ENCODE data around the gene GSG1L. TPM values are rescaled to one million over a fixed set of nuclear protein-coding genes. Genes with fewer than 3 reads are reported as not detected.

Gene GSG1L
- total and polyA plus RNA-seq, 4 donors, result not detected

DNA sequence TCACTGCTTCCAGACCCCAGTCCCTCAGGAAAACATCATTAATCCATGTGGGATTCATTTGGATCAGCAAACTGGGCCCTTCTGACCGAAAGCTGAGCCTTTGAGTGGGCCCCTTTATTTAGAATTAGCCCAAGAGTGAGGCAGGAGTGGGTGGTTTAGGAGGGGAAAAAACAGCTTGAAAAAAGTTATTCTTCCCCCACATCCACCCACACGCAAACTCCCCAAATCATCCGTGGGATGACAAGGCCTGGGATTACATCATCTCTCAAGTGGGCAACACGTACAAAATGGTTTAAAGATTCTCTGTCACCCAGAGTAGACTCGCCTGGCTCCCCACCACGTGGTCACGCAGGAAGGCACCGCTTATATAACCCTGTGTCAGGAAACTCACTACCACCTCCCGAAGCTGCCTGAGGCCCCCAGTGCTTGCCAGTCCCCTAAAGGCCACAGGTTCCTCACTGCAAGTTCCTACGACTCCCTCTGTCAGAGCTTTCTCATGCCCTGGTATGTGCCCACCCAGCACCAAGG, 27.6 kb downstream of the GSG1L start (continued):
- TF ChIP-seq, protein P1, sequence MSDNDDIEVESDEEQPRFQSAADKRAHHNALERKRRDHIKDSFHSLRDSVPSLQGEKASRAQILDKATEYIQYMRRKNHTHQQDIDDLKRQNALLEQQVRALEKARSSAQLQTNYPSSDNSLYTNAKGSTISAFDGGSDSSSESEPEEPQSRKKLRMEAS (IDR thresholded peaks at IDR 0.05), result no peak
- TF ChIP-seq RXRA (IDR thresholded peaks at IDR 0.05) (no peak), SP1 (IDR thresholded peaks at IDR 0.05) (no peak), EGR1 (IDR thresholded peaks at IDR 0.05; ENCODE audit: low read depth in 2 of 2) (no peak)

DNA sequence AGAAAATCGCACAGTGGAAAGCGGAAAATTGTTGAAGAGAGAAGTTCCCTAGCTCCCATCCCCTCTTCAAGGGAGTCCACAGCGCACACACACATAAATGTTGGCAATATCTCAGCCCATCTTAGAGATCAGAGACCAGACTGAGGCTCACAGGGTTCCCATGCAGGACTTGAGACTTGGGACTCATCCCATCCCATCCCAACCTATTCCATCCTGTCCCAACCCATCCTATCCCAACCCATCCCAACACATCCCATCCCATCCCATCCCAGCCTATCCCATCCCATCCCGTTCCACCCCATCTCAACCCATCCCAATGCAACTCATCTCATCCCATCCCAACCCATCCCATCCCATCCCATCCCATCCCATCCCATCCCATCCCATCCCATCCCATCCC, 29.6 kb downstream of the GSG1L start:
- Histone ChIP-seq H3K27me3 (ENCODE audit: control insufficient read depth in 4 of 4, insufficient read depth in 4 of 4, low read length in 3 of 4) (no peaks in the 10 kb centered on the region), H3K27ac (ENCODE audit: low read depth in 1 of 2, low read length in 2 of 2) (no peak overlapping the region), H3K36me3 (ENCODE audit: control insufficient read depth in 4 of 4, insufficient read depth in 3 of 4, low read depth in 1 of 4, low read length in 3 of 4) (no peaks in the 10 kb centered on the region), H3K4me1 (ENCODE audit: control insufficient read depth in 4 of 4, insufficient read depth in 4 of 4, low read length in 3 of 4) (no peaks in the 10 kb centered on the region), H3K9ac (ENCODE audit: low read depth in 1 of 2, low read length in 2 of 2) (no peak overlapping the region), H3K4me3 (ENCODE audit: low read depth in 1 of 3, low read length in 3 of 3) (no peak overlapping the region), H3K9me3 (ENCODE audit: control insufficient read depth in 4 of 4, low read length in 3 of 4) (no peaks in the 10 kb centered on the region)
- 74% methylated on average over 4 of the region's 4 CpGs for WGBS
- DNase-seq (ENCODE audit: low spot score), result no peak
- TF ChIP-seq YY1 (IDR thresholded peaks at IDR 0.05) (no peak), FOXA1 (IDR thresholded peaks at IDR 0.05) (no peak), TAF1 (conservative IDR thresholded peaks at IDR 0.05) (no peak), REST (IDR thresholded peaks at IDR 0.05) (no peak), HNF4G (IDR thresholded peaks at IDR 0.05) (no peak)

DNA sequence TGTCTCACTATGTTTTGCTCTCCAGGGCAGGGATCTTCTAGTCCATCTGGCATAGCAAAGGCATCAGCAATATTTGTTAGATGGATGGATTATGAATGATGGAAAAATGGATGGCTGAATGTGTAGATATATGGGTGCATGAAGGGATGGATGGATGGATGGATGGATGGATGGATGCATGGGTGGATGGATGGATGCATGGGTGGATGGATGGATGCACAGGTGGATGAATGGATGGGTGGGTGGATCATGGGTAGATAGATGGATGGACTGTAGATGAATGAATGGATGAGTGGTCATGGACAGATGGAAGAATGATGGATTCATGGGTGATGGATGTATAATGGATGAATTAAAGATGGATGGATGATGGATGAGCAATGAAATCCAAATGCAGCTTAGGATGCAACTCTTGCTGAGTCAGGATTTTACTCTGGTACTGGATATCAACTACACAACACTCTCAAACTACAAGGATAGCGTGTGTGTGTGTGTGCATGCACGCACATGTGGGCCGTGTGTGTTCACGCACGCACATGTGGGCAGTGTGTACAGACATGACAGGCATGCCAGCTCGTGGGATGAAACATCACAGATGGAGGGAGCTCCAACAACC, 34.0 kb downstream of the GSG1L start:
- TF ChIP-seq REST (IDR thresholded peaks at IDR 0.05), result no peak
- TF ChIP-seq HNF4A (conservative IDR thresholded peaks at IDR 0.05), result no peak
- TF ChIP-seq, protein P1 (IDR thresholded peaks at IDR 0.05), result no peak
- no peak for TF ChIP-seq FOXA1 (IDR thresholded peaks at IDR 0.05)
- TF ChIP-seq GABPA (IDR thresholded peaks at IDR 0.05 in 1 of 2, conservative IDR thresholded peaks at IDR 0.05 in 1 of 2), result no peak
- TF ChIP-seq YY1 (IDR thresholded peaks at IDR 0.05), result no peak
- TF ChIP-seq ZBTB33 (IDR thresholded peaks at IDR 0.05), result no peak
- TF ChIP-seq, protein P2, sequence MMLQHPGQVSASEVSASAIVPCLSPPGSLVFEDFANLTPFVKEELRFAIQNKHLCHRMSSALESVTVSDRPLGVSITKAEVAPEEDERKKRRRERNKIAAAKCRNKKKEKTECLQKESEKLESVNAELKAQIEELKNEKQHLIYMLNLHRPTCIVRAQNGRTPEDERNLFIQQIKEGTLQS (IDR thresholded peaks at IDR 0.05), result no peak
- no peak for TF ChIP-seq HNF4G (IDR thresholded peaks at IDR 0.05)
- Histone ChIP-seq H3K36me3 (ENCODE audit: control insufficient read depth in 4 of 4, insufficient read depth in 3 of 4, low read depth in 1 of 4, low read length in 3 of 4) (no peaks in the 10 kb centered on the region), H3K4me3 (ENCODE audit: low read depth in 1 of 3, low read length in 3 of 3) (no peak overlapping the region), H3K9ac (ENCODE audit: low read depth in 1 of 2, low read length in 2 of 2) (no peak overlapping the region), H3K27ac (ENCODE audit: low read depth in 1 of 2, low read length in 2 of 2) (no peak overlapping the region), H3K27me3 (ENCODE audit: control insufficient read depth in 4 of 4, insufficient read depth in 4 of 4, low read length in 3 of 4) (no peaks in the 10 kb centered on the region), H3K9me3 (ENCODE audit: control insufficient read depth in 4 of 4, low read length in 3 of 4) (no peaks in the 10 kb centered on the region), H3K4me1 (ENCODE audit: control insufficient read depth in 4 of 4, insufficient read depth in 4 of 4, low read length in 3 of 4) (no peaks in the 10 kb centered on the region)
- no peak for DNase-seq (ENCODE audit: low spot score)
- WGBS, result 75% methylated on average over 6 of the region's 6 CpGs
